NCI-H510A (cell line): Measurements from ENCODE around the gene TRMT11.

Source experiments
- DNase-seq: peaks from one replicate; lab custom pipeline; 2025; lab: John Stamatoyannopoulos, UW

The TRMT11 gene

DNA sequence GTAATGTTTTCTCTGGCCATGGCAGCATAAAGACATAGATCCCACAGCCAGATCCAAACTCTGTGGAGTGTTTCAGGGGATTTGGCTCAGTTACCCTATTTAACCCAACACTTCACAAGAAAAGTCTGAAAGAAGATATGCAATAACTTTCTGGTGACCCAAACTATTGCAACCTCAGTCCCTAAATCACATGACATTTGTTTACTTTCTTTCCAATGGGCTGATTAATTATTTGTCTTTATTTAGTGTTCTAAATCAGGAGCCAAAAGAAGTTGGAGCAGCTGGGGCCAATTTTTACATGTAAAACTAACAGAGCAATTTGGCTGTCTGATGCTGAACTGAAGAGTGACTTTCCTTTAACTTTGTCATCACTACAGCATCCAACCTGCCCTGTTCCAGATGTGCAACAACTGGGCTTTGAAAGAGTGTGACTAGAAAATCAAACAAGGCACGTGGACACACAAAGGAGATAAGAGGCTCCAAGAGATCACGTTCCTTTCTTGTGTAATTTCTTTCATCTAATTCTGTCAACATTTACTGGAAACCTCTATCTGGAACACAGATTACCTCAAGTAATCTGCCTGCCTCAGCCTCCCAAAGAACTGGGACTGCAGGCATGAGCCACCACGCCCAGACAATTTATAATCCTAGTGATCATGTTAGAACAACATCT, 90.8 kb downstream of the TRMT11 start:
- DNase-seq, result no peak

- DNase-seq, result no peak
Observed at GRCh38 chr6:126077810-126078776, 91.8 kb downstream of the TRMT11 start.

DNA sequence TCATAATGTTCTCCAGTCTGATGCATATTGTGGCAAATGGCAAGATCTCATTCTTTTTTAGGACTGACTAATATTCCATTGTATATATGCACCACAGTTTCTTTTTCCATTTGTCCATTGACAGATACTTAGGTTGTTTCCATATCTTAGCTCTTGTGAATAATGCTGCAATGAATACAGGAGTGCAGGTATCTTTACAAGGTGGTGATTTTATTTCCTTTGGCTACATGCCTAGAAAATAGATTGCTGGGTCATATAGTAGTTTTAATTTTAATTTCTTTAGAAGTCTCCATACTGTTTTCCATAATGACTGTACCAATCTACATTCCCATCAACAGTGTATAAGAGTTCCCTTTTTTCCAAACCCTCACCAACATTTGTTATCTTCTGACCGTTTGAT, 97.5 kb downstream of the TRMT11 start:
- no peak for DNase-seq

DNA sequence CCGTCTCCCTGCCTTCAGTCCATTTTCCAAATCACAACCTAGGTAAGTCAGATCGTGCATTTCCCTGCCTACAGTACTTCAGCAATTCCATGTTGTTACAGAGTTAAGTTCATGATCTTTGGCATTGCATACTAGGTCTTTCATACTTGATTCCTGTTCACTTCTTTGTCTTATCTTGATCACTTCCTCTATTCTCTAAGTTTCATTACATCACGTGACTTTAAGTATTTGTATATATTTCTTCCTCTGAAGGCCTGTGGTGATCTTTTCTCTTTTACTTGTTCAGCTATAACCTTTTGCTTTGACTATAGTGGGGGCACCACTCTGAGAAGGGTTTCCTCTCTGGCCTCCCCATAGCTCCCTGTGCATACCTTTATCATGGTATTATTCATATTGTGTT, 100.2 kb downstream of the TRMT11 start:
- DNase-seq, result no peak
